Measurements from ENCODE around the gene SH3YL1. TPM values are rescaled to one million over a fixed set of nuclear protein-coding genes. Genes with fewer than 3 reads are reported as not detected.

The SH3YL1 gene
- total RNA-seq, 1 donor from 2014 or later, result 13.4 TPM

Other genes with a start within 250 kb of the SH3YL1 start
- gene FAM110C, start 217.5 kb downstream of the SH3YL1 start, total RNA-seq, result 5.2 TPM
- gene ACP1, start 915 bp upstream of the SH3YL1 start, total RNA-seq, result 72.9 TPM
- 1.3 TPM for gene ALKAL2, start 24.1 kb upstream of the SH3YL1 start, total RNA-seq

Measured in left ventricle myocardium superior (tissue), 1 donor.